Hepatocyte (in vitro differentiated cells): ENCODE data around the gene PLA2G4E.

ENCODE experiments used
- CTCF ChIP-seq: fragments of 200-600 bp; sonication (generic); IDR thresholded peaks from 2 replicates; pipeline ENCODE4 v1.5.1; 2016; ENCODE audit warnings: antibody characterized with exemption, mild to moderate bottlenecking; ENCODE audit not compliant: poor library complexity
- EZH2 ChIP-seq: fragments of 200-600 bp; sonication (generic); IDR thresholded peaks from 2 replicates; pipeline ENCODE4 v1.6.1; 2016; ENCODE audit warnings: antibody characterized with exemption, mild to moderate bottlenecking, borderline replicate concordance
- EZH2phosphoT487 ChIP-seq: fragments of 200-600 bp; sonication (generic); IDR thresholded peaks from one replicate; pipeline ENCODE4 v1.6.1; 2018; ENCODE audit warnings: antibody characterized with exemption, mild to moderate bottlenecking, low read depth, moderate library complexity; ENCODE audit not compliant: unreplicated experiment, severe bottlenecking

GRCh38 chr15:41949401-41950126, 71.3 kb downstream of the PLA2G4E start:
- TF ChIP-seq CTCF: no peak
- TF ChIP-seq EZH2phosphoT487: no peak
- no peak for TF ChIP-seq EZH2
